Suppressor macrophage (primary cell): ENCODE data around the gene EHBP1.

Source experiments
- DNase-seq, 4 experiments: peaks; one replicate each; pipeline ENCODE4 v3.0.0-alpha.2; 2020 to 2022

The EHBP1 gene

GRCh38 chr2:62824388-62824787 is 118.9 kb downstream of the EHBP1 start:
- no peak for DNase-seq

- DNase-seq, result no peak
Observed at GRCh38 chr2:62826141-62826540, 120.6 kb downstream of the EHBP1 start.

- no peak for DNase-seq
Observed at GRCh38 chr2:62826953-62827675, 121.6 kb downstream of the EHBP1 start.

GRCh38 chr2:62831729-62832128 is 126.2 kb downstream of the EHBP1 start:
- no peak for DNase-seq

GRCh38 chr2:62844311-62845090 is 139.0 kb downstream of the EHBP1 start:
- DNase-seq, result no peak

GRCh38 chr2:62845256-62845655 is 139.7 kb downstream of the EHBP1 start:
- DNase-seq, result no peak

- no peak for DNase-seq
Observed at GRCh38 chr2:62852254-62852653, 146.7 kb downstream of the EHBP1 start.

- no peak for DNase-seq
Observed at GRCh38 chr2:62854600-62855514, 149.3 kb downstream of the EHBP1 start.

GRCh38 chr2:62856228-62857040 is 150.9 kb downstream of the EHBP1 start:
- DNase-seq, result no peak

GRCh38 chr2:62857139-62857931 is 151.8 kb downstream of the EHBP1 start:
- DNase-seq, result no peak

GRCh38 chr2:62858231-62858832 is 152.8 kb downstream of the EHBP1 start:
- no peak for DNase-seq

- no peak for DNase-seq
Observed at GRCh38 chr2:62868947-62869346, 163.4 kb downstream of the EHBP1 start.

- no peak for DNase-seq
Observed at GRCh38 chr2:62870966-62871365, 165.5 kb downstream of the EHBP1 start.

GRCh38 chr2:62871506-62871905 is 166.0 kb downstream of the EHBP1 start:
- DNase-seq, result no peak

- DNase-seq, result no peak
Observed at GRCh38 chr2:62873603-62874002, 168.1 kb downstream of the EHBP1 start.

- DNase-seq, result no peak
Observed at GRCh38 chr2:62874881-62875383, 169.4 kb downstream of the EHBP1 start.

- no peak for DNase-seq
Observed at GRCh38 chr2:62881162-62881795, 175.8 kb downstream of the EHBP1 start.

- no peak for DNase-seq
Observed at GRCh38 chr2:62883629-62884028, 178.1 kb downstream of the EHBP1 start.

- DNase-seq, result no peak
Observed at GRCh38 chr2:62884086-62884485, 178.6 kb downstream of the EHBP1 start.

GRCh38 chr2:62884514-62884913 is 179.0 kb downstream of the EHBP1 start:
- DNase-seq, result no peak
